K562 (cell line): ENCODE results near the gene CDC25B.

Experiments
- CBX2 ChIP-seq: fragments of 200-600 bp; sonication (generic); IDR thresholded peaks from one replicate; pipeline ENCODE4 v1.6.1; 2012; ENCODE audit warnings: mild to moderate bottlenecking, low read length, inconsistent platforms; ENCODE audit not compliant: insufficient read depth, poor library complexity, severe bottlenecking
- CTCF ChIP-seq, 3 experiments: IDR thresholded peaks in 2 of 3; conservative IDR thresholded peaks in 1 of 3; 2 replicates each; pipeline ENCODE4 v1.5.1; 2011 to 2012; ENCODE audit warnings: low read length in 3 of 3, mild to moderate bottlenecking in 3 of 3, control low read depth in 2 of 3, improper control_type of control experiment in 1 of 3, inconsistent platforms in 1 of 3, low read depth in 1 of 3, mixed read lengths in 1 of 3, moderate library complexity in 1 of 3; ENCODE audit not compliant: insufficient read depth in 2 of 3
- EP300 ChIP-seq: IDR thresholded peaks from 2 replicates; pipeline ENCODE4 v1.6.1; 2012; ENCODE audit warnings: low read length, improper control_type of control experiment
- HDAC2 ChIP-seq: fragments of 450-650 bp; IDR thresholded peaks from 2 replicates; pipeline ENCODE4 v1.6.1; 2016; ENCODE audit warnings: mild to moderate bottlenecking
- JUNB ChIP-seq: fragments of 450-650 bp; formaldehyde crosslinking; conservative IDR thresholded peaks from 2 replicates; pipeline ENCODE4 v1.4.0; 2020; ENCODE audit warnings: mild to moderate bottlenecking
- PHB ChIP-seq: fragments of 250-450 bp; sonication (Bioruptor Pico); IDR thresholded peaks from 2 replicates; pipeline ENCODE4 v1.5.0; 2021
- POLR2A ChIP-seq: fragments of 450-650 bp; conservative IDR thresholded peaks from 2 replicates; pipeline ENCODE4 v1.6.1; 2016
- ZNF263 ChIP-seq: sonication (generic); formaldehyde crosslinking; IDR thresholded peaks from 2 replicates; pipeline ENCODE4 v1.8.0; 2022; ENCODE audit warnings: mild to moderate bottlenecking, missing genetic modification reagents, borderline replicate concordance
- ZNF740 ChIP-seq, 3 experiments: fragments of 200-800 bp in 1 of 3; sonication (Bioruptor generic) in 1 of 3; sonication (generic) in 1 of 3; formaldehyde crosslinking in 1 of 3; IDR thresholded peaks; 2 replicates each; pipeline versions ENCODE4 v1.6.1 to v1.8.0; 2016 to 2022; ENCODE audit warnings: mild to moderate bottlenecking in 2 of 3, missing compliant biosample characterization in 2 of 3, missing genetic modification characterization in 2 of 3, missing genetic modification reagents in 1 of 3

GRCh38 chr20:3759884-3760283, 36.2 kb upstream of the CDC25B start:
- TF ChIP-seq ZNF263 (CRISPR knock-in tag) (no peak), EP300 (no peak), CBX2 (no peak), CTCF (IDR thresholded peaks at IDR 0.05 in 2 of 3, conservative IDR thresholded peaks at IDR 0.05 in 1 of 3; ENCODE audit: insufficient read depth in 2 of 3, low read depth in 1 of 3, low read length in 3 of 3) (no peak), PHB (no peak), JUNB (CRISPR knock-in tag) (no peak), POLR2A (no peak), ZNF740 (CRISPR knock-in tag; IDR thresholded peaks at IDR 0.05) (no peak), ZNF740 (tag; IDR thresholded peaks at IDR 0.05) (no peak), HDAC2 (no peak)
